Measurements from ENCODE around the gene PMP22.

PMP22 gene

GRCh38 chr17:15265131-15265530 is at the start of gene PMP22:
TSS of gene PMP22 (minus strand) at chr17:15265326. CDS start at chr17:15260727, 4,599 bp downstream.
- DNase-seq = no peak

GRCh38 chr17:15311996-15312395 is 46.9 kb upstream of the PMP22 start:
- DNase-seq = no peak

GRCh38 chr17:15309793-15310192 is 44.7 kb upstream of the PMP22 start:
- no peak for DNase-seq

GRCh38 chr17:15309236-15309635 is 44.1 kb upstream of the PMP22 start:
- DNase-seq = no peak

- no peak for DNase-seq
These were observed 43.6 kb upstream of the PMP22 start for GRCh38 chr17:15308758-15309157.

- no peak for DNase-seq
These were observed 42.6 kb upstream of the PMP22 start for GRCh38 chr17:15307710-15308111.

GRCh38 chr17:15303851-15304250 is 38.7 kb upstream of the PMP22 start:
- DNase-seq = no peak

GRCh38 chr17:15303268-15303667 is 38.1 kb upstream of the PMP22 start:
- DNase-seq = no peak

GRCh38 chr17:15301845-15302244 is 36.7 kb upstream of the PMP22 start:
- DNase-seq = no peak

GRCh38 chr17:15298176-15298575 is 33.0 kb upstream of the PMP22 start:
- DNase-seq = no peak

- no peak for DNase-seq
These were observed 28.4 kb upstream of the PMP22 start for GRCh38 chr17:15293558-15293957.

- no peak for DNase-seq
These were observed 26.7 kb upstream of the PMP22 start for GRCh38 chr17:15291674-15292361.

GRCh38 chr17:15290605-15291004 is 25.5 kb upstream of the PMP22 start:
- no peak for DNase-seq

GRCh38 chr17:15289285-15290183 is 24.4 kb upstream of the PMP22 start:
- peak; percentile 25 for DNase-seq

GRCh38 chr17:15288859-15289258 is 23.7 kb upstream of the PMP22 start:
- DNase-seq = no peak

- no peak for DNase-seq
These were observed 22.6 kb upstream of the PMP22 start for GRCh38 chr17:15287538-15288267.

GRCh38 chr17:15285466-15285865 is 20.3 kb upstream of the PMP22 start:
- no peak for DNase-seq

- DNase-seq = no peak
These were observed 19.4 kb upstream of the PMP22 start for GRCh38 chr17:15284537-15284936.

- no peak for DNase-seq
These were observed 19.0 kb upstream of the PMP22 start for GRCh38 chr17:15284107-15284506.

GRCh38 chr17:15281909-15282308 is 16.8 kb upstream of the PMP22 start:
- DNase-seq = no peak

GRCh38 chr17:15278924-15279477 is 13.9 kb upstream of the PMP22 start:
- DNase-seq = no peak

GRCh38 chr17:15278380-15278779 is 13.3 kb upstream of the PMP22 start:
- no peak for DNase-seq

GRCh38 chr17:15274017-15274416 is 8.9 kb upstream of the PMP22 start:
- no peak for DNase-seq
